ENCODE results near the gene KATNB1.

- TF ChIP-seq POLR2AphosphoS5 (IDR thresholded peaks at IDR 0.05; ENCODE audit: low read depth, low read length) (no peak), TAF1 (IDR thresholded peaks at IDR 0.05; ENCODE audit: borderline replicate concordance, insufficient read depth, low read length) (no peak), FOXP2 (optimal IDR thresholded peaks at IDR 0.05; ENCODE audit: borderline replicate concordance, extremely low read depth, extremely low read length, insufficient read depth) (no peak), REST (IDR thresholded peaks at IDR 0.05; ENCODE audit: insufficient read depth in 1 of 2, low read depth in 2 of 2, low read length in 2 of 2) (no peak)
Observed at GRCh38 chr16:57706717-57707116, 28.9 kb upstream of the KATNB1 start.

Data from PFSK-1 (cell line).